Nephron progenitor cell (in vitro differentiated cells): ENCODE results near the gene PNP.
"Not testable (repeated sequence)": the region's sequence is repeated elsewhere in the genome, so short reads cannot be mapped to it uniquely, and the experiment has no call there.

ENCODE experiments used
- DNase-seq: peaks from one replicate; pipeline ENCODE4 v3.0.0; 2021
- H3K27ac Mint-ChIP-seq: 2 replicates; pipeline ENCODE4 v1.8.0; 2021; ENCODE audit warnings: mild to moderate bottlenecking, moderate library complexity, mixed read lengths
- H3K27me3 Mint-ChIP-seq: 2 replicates; pipeline ENCODE4 v1.8.0; 2021; ENCODE audit warnings: mild to moderate bottlenecking, low read depth, mixed read lengths; ENCODE audit not compliant: poor library complexity
- H3K36me3 Mint-ChIP-seq: 2 replicates; pipeline ENCODE4 v1.8.0; 2021; ENCODE audit warnings: low read depth, mixed read lengths
- H3K4me1 Mint-ChIP-seq: 2 replicates; pipeline ENCODE4 v1.8.0; 2021; ENCODE audit warnings: mixed read lengths
- H3K4me3 Mint-ChIP-seq: 2 replicates; pipeline ENCODE4 v1.8.0; 2021; ENCODE audit warnings: mild to moderate bottlenecking, moderate library complexity, mixed read lengths
- H3K9me3 Mint-ChIP-seq: 2 replicates; pipeline ENCODE4 v1.8.0; 2021; ENCODE audit warnings: mild to moderate bottlenecking, moderate library complexity, mixed read lengths
- CTCF ChIP-seq: fragments of 200-600 bp; sonication (generic); IDR thresholded peaks from 2 replicates; pipeline ENCODE4 v1.5.0; 2021; ENCODE audit warnings: antibody characterized with exemption

PNP gene

GRCh38 chr14:20446889-20447288 is 22.3 kb upstream of the PNP start:
- DNase-seq, result no peak
- Mint-ChIP-seq H3K9me3 (peaks cover 6% of the 10 kb centered on the region), H3K36me3 (peaks cover 53% of the 10 kb centered on the region), H3K27ac (no peak overlapping the region), H3K4me3 (no peak overlapping the region), H3K27me3 (no peaks in the 10 kb centered on the region), H3K4me1 (no peaks in the 10 kb centered on the region)
- no peak for TF ChIP-seq CTCF

- H3K4me1 Mint-ChIP-seq, DNase-seq, H3K27me3 Mint-ChIP-seq, H3K9me3 Mint-ChIP-seq, H3K27ac Mint-ChIP-seq: not testable (repeated sequence)
- Mint-ChIP-seq H3K4me3 (peak overlapping the region; percentile 65), H3K36me3 (peaks cover 44% of the 10 kb centered on the region)
These were observed 16.4 kb upstream of the PNP start for GRCh38 chr14:20452831-20453230.

GRCh38 chr14:20454516-20455354 is 14.5 kb upstream of the PNP start, which contains the start of the genes APEX1 and OSGEP:
TSS of gene APEX1 (plus strand) at chr14:20455226. CDS start at chr14:20455646, 420 bp downstream.
TSS of gene OSGEP (minus strand) at chr14:20454812. CDS start at chr14:20454683, 129 bp downstream.
- peaks cover 12% of the 10 kb centered on the region for H3K4me1 Mint-ChIP-seq
- H3K4me3 Mint-ChIP-seq, result no peak within 1 kb of the TSS
- peaks cover 36% of the 10 kb centered on the region for H3K36me3 Mint-ChIP-seq

GRCh38 chr14:20455355-20456300 is 13.6 kb upstream of the PNP start:
- Mint-ChIP-seq H3K9me3 (no peaks in the 10 kb centered on the region), H3K27ac (no peak overlapping the region), H3K4me3 (no peak overlapping the region), H3K27me3 (no peaks in the 10 kb centered on the region), H3K4me1 (peaks cover 21% of the 10 kb centered on the region), H3K36me3 (peaks cover 34% of the 10 kb centered on the region)
- TF ChIP-seq CTCF, result no peak
- DNase-seq, result no peak

More at GRCh38 chr14:20454516-20455354, 14.5 kb upstream of the PNP start, which contains the start of the genes APEX1 and OSGEP:
- no peaks in the 10 kb centered on the region for H3K9me3 Mint-ChIP-seq
- H3K27me3 Mint-ChIP-seq, result no peaks in the 10 kb centered on the region
- peak; percentile 95 for DNase-seq
- no peak for TF ChIP-seq CTCF
- no peak within 1 kb of the TSS for H3K27ac Mint-ChIP-seq

- no peak for TF ChIP-seq CTCF
- Mint-ChIP-seq H3K9me3 (no peaks in the 10 kb centered on the region), H3K27ac (no peak overlapping the region), H3K4me3 (no peak overlapping the region), H3K36me3 (peaks cover 25% of the 10 kb centered on the region), H3K4me1 (peaks cover 31% of the 10 kb centered on the region), H3K27me3 (no peaks in the 10 kb centered on the region)
- no peak for DNase-seq
These were observed 12.2 kb upstream of the PNP start for GRCh38 chr14:20456971-20457370.
